ELR (cell line): ENCODE results near the gene HPX.
A peak's percentile ranks its signal among the peaks of the same experiment; 100 is the strongest.

ENCODE experiments used
- DNase-seq: peaks from one replicate; pipeline ENCODE4 v3.0.0-alpha.2; 2015; ENCODE audit warnings: low read depth

Gene HPX

GRCh38 chr11:6440906-6441358 lies at the start of gene HPX:
Gene HPX (minus strand): TSS chr11:6440987. CDS start chr11:6440963, 24 bp downstream.
- no peak for DNase-seq

- DNase-seq, result no peak
Observed at GRCh38 chr11:6489306-6489705, 48.5 kb upstream of the HPX start.

- no peak for DNase-seq
Observed at GRCh38 chr11:6488821-6489220, 48.0 kb upstream of the HPX start.

- no peak for DNase-seq
Observed at GRCh38 chr11:6488342-6488741, 47.6 kb upstream of the HPX start.

- DNase-seq, result no peak
Observed at GRCh38 chr11:6486938-6487337, 46.2 kb upstream of the HPX start.

- no peak for DNase-seq
Observed at GRCh38 chr11:6486256-6486655, 45.5 kb upstream of the HPX start.

GRCh38 chr11:6485661-6486060 lies 44.9 kb upstream of the HPX start:
- no peak for DNase-seq

- no peak for DNase-seq
Observed at GRCh38 chr11:6483015-6483414, 42.2 kb upstream of the HPX start.

- DNase-seq, result no peak
Observed at GRCh38 chr11:6482441-6482840, 41.7 kb upstream of the HPX start.

GRCh38 chr11:6481924-6482275 lies 41.1 kb upstream of the HPX start:
- DNase-seq, result no peak

- DNase-seq, result peak; percentile 98
Observed at GRCh38 chr11:6481012-6481923, 40.5 kb upstream of the HPX start, which contains the start of the genes ARFIP2 and TIMM10B. Gene ARFIP2 (minus strand): TSS chr11:6481331. CDS start chr11:6480421, 910 bp downstream. Gene TIMM10B (plus strand): TSS chr11:6481501. CDS start chr11:6481517, 16 bp downstream.

GRCh38 chr11:6480299-6480914 lies 39.6 kb upstream of the HPX start:
- DNase-seq, result peak; percentile 3

- no peak for DNase-seq
Observed at GRCh38 chr11:6476571-6476970, 35.8 kb upstream of the HPX start.

- DNase-seq, result no peak
Observed at GRCh38 chr11:6475936-6476335, 35.1 kb upstream of the HPX start.

GRCh38 chr11:6474806-6475500 lies 34.2 kb upstream of the HPX start:
- peak; percentile 25 for DNase-seq

GRCh38 chr11:6474413-6474792 lies 33.6 kb upstream of the HPX start:
- DNase-seq, result no peak

- DNase-seq, result peak; percentile 88
Observed at GRCh38 chr11:6473451-6474412, 32.9 kb upstream of the HPX start, which contains the start of gene TRIM3. Gene TRIM3 (minus strand): TSS chr11:6473941. CDS start chr11:6465695, 8,246 bp downstream.

- no peak for DNase-seq
Observed at GRCh38 chr11:6472934-6473333, 32.1 kb upstream of the HPX start.

GRCh38 chr11:6469599-6469998 lies 28.8 kb upstream of the HPX start:
- DNase-seq, result no peak

- DNase-seq, result peak; percentile 42
Observed at GRCh38 chr11:6468712-6469495, 28.1 kb upstream of the HPX start.

- no peak for DNase-seq
Observed at GRCh38 chr11:6459099-6459450, 18.3 kb upstream of the HPX start.
